WI38 (cell line): ENCODE results near the gene CEP112.

Source experiments
- H3K4me3 ChIP-seq: 2 replicates; pipeline ENCODE4 v1.5.1; 2011; ENCODE audit warnings: low read depth, mild to moderate bottlenecking, control low read depth, low read length
- TF ChIP-seq, protein P1 (sequence below): IDR thresholded peaks from 2 replicates; pipeline ENCODE4 v1.5.1; 2012; ENCODE audit warnings: low read depth, mild to moderate bottlenecking, control low read depth, low read length

Gene CEP112

DNA sequence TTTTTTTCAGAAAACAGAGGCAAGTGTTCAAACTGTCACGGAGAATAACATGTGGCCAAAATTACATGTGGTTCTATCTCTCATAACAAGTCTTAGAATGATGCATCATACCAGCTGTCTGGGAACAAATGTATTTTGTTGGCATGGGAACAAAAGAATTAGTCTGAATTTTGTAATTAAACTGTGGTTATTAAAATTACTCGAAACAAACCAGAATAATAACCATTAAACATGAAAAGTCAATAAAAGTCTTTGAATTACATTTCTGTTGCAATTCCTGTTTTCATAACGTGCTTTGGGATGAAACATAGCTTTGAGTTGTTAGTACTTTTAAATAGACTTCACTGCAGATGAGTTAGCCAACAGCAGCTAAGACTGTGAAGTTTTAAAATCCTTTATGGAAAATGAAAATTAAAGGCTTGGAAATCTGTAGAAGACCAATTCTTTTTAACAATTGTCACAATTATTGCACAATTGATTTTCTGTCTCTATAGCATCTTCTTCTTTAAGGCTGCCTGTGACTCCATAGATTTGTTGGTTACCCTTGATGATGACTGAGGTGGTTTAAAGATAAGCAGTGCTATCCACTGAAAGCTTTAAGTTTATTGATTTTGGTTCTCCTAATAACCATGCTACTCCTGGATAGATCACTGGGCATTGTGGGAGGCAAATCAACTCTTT is 512.6 kb downstream of the CEP112 start:
- TF ChIP-seq, protein P1, sequence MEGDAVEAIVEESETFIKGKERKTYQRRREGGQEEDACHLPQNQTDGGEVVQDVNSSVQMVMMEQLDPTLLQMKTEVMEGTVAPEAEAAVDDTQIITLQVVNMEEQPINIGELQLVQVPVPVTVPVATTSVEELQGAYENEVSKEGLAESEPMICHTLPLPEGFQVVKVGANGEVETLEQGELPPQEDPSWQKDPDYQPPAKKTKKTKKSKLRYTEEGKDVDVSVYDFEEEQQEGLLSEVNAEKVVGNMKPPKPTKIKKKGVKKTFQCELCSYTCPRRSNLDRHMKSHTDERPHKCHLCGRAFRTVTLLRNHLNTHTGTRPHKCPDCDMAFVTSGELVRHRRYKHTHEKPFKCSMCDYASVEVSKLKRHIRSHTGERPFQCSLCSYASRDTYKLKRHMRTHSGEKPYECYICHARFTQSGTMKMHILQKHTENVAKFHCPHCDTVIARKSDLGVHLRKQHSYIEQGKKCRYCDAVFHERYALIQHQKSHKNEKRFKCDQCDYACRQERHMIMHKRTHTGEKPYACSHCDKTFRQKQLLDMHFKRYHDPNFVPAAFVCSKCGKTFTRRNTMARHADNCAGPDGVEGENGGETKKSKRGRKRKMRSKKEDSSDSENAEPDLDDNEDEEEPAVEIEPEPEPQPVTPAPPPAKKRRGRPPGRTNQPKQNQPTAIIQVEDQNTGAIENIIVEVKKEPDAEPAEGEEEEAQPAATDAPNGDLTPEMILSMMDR: no peak
- H3K4me3 ChIP-seq: no peak overlapping the region

DNA sequence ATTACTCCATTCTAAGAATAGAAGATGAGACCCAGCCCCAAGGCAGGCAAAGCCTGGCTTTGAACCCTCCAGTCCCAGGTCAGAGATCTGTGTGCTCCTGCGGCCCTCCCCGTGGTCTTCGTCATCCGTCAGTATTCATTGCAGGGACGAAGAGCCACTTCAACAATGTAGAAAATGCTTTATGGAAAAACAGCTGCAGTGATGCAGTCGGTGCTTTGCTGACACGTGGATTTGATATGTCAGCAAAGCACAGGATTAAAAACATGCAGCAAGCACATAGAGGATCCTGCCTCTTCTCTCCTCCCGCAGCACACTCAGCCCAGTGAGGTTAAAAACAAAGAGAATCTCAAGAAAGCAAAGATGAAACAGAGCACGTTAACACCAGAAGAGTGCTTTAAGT is 513.4 kb downstream of the CEP112 start:
- no peak overlapping the region for H3K4me3 ChIP-seq
- TF ChIP-seq, protein P1: no peak

DNA sequence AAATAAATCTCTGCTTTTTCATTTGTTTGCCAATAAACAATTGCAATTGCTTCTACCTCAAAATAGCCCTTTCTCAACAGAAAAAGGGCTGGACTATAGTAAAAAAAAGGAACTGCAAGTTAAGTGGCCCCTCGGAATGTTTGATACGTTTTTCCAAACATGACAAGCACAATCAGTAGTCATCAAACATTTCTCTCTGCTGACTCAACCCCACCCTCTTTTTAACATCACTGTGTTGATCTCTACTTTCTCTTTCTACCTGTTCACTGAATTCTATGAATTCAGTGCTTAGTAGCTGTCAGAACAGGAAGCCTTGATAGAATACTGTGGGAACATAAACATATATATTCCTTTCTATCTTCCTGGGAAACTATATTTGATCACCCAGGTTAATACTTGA is 514.0 kb downstream of the CEP112 start:
- H3K4me3 ChIP-seq: no peak overlapping the region
- TF ChIP-seq, protein P1: no peak

DNA sequence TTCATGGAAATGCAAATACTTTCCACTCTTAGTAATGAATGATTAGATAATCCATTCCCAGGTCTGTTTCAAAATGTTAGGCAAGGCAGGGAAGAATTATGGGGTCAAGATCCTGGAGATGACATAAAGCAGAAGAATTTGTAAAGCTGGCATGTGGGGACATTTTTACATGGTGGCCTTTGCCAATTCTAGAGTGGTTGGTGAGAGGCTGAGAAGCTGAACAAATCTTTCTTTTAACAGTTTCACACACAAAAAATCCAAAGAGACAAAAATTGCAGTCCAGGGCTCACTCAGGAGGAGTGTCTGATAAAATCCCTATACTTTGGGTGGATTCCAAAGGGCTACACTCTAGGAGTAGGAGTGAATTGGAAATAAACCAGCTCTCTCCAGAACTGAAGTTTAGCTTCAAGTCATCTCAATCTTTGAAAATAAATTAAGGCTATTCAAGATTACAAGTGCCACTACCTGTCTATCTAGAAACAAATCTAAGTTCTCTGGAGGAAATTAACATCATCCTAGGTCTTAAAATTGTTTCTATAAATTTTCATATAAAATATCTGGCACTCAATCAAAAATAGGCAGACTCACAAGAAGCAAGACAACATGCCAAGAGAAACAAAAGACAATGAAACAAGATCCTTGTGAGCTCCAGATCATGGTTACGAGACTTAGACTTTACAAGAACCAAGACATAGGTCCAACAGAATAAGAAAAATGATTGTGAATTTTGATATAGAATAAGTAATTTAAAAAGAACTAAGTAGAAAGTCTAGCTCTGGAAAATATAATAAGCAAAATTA is 517.5 kb downstream of the CEP112 start:
- no peak overlapping the region for H3K4me3 ChIP-seq
- TF ChIP-seq, protein P1: no peak

DNA sequence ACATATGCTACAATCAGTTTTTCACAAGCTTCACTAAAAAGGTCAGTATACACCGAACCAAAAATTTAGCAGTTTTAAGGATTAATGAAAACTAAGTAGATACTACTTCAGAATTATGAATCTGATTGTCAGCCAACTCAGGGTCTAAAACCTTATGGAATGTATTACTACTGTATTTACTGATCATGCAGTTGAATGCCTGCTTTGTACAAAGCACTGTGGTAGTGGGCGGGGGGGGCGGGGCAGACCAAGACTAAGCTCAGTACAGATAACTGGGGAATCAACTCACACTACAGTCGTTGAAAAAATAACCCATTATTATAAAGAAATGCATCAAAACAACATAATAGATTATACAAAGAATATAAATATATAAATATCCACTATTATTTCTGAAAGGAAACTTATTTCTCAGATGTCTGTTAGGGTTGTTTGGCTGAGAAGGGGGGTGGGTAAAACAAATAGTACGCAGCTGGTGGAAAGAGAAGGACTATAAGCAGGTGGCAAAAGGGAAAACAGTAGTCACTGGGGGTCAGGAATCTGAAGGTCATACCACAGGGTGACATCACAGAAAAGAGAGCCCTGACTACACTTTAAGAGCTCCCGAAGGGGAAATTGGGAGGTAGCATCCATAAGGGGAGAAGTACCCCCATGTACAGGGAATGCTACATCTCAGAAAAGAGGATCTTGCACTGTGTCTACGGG is 521.1 kb downstream of the CEP112 start:
- TF ChIP-seq, protein P1: no peak

DNA sequence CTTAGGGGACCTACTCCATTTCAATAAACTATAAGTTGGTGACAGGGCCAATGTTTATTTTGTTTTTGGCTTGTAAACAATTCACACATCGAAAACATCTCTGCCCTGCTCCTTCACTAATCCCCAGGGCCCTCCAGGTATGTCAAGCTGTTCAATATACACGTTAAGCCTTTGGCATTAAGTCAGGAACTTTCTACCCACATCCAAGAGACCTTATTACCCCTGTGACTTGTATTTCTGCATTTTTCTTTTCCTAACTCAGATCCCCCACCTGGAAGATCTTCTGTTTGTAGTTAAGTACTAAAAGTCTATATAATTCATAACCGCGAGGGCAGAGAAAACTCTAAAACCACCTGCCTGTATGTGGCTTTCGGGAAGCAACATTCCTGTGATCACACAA is 523.7 kb downstream of the CEP112 start:
- TF ChIP-seq, protein P1: no peak
- H3K4me3 ChIP-seq: no peak overlapping the region

More for the DNA sequence above, 521.1 kb downstream of the CEP112 start:
- no peak overlapping the region for H3K4me3 ChIP-seq

DNA sequence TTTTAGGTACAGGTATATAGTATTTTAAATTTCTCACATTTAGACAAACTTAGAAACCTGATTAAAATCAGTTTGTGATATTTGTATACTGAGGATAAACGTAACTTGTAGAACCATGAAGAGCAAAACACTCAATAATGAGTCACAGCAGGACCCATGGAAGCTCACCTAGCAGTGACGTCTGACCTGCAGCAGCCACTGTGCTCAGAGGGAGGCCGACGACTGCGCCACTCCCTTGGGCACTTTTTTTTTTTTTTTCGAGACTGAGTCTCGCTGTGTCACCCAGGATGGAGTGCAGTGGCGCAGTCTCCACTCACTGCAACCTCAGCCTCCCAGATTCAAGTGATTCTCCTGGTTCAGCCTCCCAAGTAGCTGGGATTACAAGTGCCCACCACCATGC is 524.3 kb downstream of the CEP112 start:
- TF ChIP-seq, protein P1: no peak
- no peak overlapping the region for H3K4me3 ChIP-seq
